8988T (cell line): ENCODE data around the gene LAMA3.
"Not testable (repeated sequence)": the region's sequence is repeated elsewhere in the genome, so short reads cannot be mapped to it uniquely, and the experiment has no call there.

ENCODE experiments used
- DNase-seq: peaks from one replicate; pipeline ENCODE4 v3.0.0; 2011

The LAMA3 gene

DNA sequence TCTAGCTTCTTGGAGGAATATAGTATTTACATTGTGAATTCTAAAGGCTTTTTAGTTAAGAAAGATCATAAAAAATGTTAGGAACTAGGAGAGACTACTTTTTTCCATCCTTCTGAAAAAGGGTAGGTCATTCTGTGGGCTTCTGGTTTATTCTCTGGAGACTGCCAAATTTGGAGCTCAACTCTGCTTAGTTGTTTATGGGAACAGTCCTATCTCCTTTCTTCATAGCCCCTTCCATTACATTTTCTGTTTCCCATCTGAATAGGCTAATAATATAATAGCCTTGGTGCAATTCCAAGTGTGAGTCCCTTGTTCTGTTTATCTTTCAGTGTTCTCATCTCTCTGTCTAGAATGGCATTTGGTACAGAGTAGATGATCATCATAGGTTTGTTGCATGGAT lies 15.6 kb downstream of the LAMA3 start:
- no peak for DNase-seq

DNA sequence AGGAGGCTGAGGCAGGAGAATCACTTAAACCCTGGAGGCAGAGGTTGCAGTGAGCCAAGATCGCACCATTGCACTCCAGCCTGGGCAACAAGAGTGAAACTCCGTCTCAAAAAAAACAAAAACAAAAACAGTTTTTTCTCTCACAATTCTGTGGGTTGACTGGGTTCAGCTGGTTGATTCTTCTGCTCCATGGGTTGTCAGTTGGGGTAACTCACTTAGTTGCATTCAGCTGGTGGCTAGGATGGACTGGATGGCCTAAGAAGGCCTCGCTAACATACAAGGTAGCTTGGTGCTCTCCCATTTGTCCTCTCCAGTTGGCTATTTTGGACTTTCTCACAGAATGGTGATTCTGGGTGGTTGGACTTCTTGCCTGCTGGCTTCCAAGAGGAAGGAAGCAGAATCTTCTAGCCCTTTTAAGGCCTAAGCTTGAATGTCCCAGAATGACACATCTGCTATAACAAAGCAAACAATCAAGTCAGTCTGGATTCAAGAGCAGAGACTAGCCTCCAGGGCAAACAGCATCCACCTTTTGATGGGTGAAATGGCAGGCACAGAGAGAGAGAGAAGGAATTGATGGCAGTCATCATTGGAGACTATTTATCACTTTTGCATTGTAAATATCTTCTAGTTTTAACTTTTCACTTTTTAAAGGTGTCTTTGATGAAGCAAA lies 17.9 kb downstream of the LAMA3 start:
- DNase-seq = no peak

DNA sequence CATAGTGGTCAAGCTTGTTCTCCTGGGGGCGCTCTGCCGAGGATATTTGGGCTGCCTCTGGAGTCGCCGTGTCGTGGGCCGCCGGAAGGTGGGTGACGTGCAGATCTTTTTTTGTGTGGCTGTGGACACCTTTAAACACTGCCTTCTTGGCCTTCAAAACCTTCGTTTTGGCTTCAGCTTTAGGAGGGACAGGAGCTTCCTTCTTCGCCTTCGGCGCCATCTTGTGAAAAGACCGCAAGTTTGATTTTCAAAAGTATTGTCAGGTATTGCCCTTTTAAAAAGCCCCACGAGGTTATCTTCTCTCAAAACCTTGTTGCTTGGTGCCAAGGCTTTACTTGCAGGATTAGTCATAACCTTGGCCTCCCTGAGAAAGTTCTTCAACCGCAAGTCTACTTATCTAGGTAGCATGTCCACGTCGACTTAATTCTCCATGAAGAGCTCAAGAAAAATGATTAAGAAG lies 20.8 kb downstream of the LAMA3 start:
- no peak for DNase-seq

DNA sequence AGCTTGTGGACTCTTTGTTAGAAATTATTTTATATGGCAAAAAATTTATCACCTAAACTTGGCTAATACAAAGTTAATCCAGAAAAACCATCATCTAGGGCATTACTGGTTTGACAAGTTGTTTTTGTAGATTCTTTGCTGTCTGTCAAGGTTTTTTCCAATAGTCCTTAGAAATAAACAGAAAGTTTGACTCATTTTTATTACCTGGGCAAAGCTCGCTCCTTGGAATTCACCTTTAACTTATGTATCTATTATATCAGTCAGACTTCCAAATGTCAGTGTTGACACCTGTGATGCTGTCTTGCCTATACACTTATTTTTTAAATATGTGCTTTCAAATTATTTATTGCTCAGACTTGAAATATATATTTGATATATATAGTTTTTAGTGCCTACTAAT lies 21.7 kb downstream of the LAMA3 start:
- no peak for DNase-seq

DNA sequence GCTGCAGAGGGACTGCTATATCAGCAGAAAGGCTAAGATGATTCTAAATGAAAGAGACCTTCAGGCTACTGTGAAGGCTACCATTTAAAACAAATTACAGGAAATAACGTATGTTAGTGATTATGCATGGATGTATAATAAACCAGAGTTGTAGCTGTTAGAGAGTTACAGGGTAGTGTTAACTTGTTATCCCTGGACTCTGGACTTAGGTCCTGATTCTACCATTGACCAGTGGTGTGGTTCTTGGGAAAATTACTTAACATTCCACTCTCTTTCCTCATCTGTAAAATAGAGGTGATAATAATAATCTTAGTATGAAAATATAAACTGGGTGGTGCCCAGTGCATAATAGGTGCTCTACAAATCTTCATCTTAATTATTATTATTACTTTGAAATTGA lies 22.2 kb downstream of the LAMA3 start:
- DNase-seq = no peak

- no peak for DNase-seq
Measured at GRCh38 chr18:23712445-23712844, 23.2 kb downstream of the LAMA3 start.

- DNase-seq = no peak
Measured at GRCh38 chr18:23714576-23714975, 25.3 kb downstream of the LAMA3 start.

DNA sequence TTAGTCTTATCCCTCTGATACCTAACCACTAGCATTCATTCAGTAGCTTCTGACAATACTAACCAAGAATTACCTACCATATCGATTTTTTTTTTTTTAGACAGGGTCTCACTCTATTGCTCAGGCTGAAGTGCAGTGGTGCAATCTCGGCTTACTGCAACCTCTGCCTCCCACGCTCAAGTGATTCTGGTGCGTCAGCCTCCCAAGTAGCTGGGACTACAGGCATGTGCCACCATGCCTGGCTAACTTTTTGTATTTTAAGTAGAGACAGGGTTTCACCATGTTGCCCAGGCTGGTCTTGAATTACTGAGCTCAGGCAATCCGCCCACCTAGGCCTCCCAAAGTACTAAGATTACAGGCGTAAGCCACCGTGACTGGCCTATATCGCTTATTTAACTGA lies 26.8 kb downstream of the LAMA3 start:
- DNase-seq = not testable (repeated sequence)

- no peak for DNase-seq
Measured at GRCh38 chr18:23716516-23716915, 27.3 kb downstream of the LAMA3 start.

DNA sequence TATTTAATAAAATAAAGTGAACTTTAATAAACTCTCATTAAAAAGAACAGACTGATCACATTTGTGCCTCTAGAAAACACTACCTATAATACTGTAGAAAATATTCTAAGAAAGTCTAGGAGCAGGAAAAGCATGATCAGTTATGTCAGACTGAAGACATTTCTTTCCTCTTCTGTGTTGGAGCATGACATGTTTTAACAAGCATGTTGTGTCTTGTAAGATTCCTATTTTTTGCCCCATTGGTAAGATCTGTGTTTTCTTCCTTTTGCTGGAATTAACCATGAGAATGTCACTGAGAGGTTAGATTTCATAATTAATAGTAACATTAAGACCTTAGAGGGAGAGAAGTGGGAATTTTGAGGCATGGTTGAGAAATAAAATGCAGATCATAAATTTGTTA lies 27.7 kb downstream of the LAMA3 start:
- no peak for DNase-seq

- no peak for DNase-seq
Measured at GRCh38 chr18:23718243-23718720, 29.0 kb downstream of the LAMA3 start.

GRCh38 chr18:23718731-23719130 lies 29.5 kb downstream of the LAMA3 start:
- DNase-seq = no peak

- DNase-seq = peak; percentile 94
Measured at GRCh38 chr18:23719634-23720201, 30.5 kb downstream of the LAMA3 start.

- no peak for DNase-seq
Measured at GRCh38 chr18:23721696-23722480, 32.6 kb downstream of the LAMA3 start.

GRCh38 chr18:23722646-23723045 lies 33.4 kb downstream of the LAMA3 start:
- DNase-seq = no peak

DNA sequence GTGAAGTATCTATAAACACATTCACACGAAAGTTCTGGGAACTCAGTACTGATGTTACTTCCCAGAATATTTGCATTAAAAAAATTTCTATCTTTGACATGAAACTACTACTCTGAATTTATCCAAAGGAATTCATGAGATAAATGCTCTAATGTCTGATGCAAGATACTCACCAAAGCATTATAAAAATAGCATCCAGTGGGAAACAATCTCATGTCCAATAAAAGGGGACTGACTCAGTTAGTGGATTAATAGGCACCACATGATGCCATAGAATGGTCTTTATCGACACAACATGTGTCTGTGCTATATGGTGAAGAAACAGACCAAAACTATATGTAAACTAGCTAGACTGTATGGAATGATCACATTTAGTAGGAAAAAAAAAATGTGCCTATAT lies 33.9 kb downstream of the LAMA3 start:
- DNase-seq = no peak

DNA sequence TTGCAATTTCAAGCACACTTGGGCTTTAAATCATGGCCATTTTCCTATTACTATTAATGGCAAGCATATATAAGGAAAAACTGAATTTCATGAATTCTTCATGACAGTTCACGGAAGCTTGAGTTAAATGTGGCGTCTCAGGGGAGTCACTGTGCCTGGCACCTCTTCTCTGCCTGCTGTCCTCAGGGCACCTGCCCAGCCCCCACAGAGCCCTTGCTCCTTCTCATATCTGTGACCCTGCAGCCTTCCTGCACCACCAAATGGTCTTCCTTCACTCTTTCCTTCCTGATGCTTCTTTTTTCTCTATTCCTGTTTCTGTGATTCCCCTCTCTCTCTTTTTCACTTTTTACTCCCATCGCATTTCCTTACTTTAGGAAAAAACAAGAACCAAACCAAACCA lies 35.4 kb downstream of the LAMA3 start:
- DNase-seq = no peak

DNA sequence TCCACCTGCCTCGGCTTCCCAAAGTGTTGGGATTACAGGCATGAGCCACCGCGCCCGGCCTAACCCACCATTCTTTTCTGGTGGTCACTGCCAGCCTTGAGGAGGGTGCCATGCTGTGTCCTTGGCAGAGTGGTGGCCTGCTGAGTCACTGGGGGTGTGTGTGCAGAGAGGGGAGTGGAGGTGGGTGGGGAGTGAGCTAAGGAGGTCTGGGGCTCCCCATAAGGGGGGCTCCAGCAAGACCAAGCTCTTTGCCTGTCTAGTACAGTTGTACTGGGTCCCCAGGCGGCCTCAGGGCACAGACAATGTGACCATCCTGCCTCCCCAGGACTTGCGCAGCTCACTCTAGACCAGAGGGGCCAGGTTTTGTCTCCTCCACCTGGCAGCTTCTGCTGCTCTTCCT lies 36.1 kb downstream of the LAMA3 start:
- no peak for DNase-seq

DNA sequence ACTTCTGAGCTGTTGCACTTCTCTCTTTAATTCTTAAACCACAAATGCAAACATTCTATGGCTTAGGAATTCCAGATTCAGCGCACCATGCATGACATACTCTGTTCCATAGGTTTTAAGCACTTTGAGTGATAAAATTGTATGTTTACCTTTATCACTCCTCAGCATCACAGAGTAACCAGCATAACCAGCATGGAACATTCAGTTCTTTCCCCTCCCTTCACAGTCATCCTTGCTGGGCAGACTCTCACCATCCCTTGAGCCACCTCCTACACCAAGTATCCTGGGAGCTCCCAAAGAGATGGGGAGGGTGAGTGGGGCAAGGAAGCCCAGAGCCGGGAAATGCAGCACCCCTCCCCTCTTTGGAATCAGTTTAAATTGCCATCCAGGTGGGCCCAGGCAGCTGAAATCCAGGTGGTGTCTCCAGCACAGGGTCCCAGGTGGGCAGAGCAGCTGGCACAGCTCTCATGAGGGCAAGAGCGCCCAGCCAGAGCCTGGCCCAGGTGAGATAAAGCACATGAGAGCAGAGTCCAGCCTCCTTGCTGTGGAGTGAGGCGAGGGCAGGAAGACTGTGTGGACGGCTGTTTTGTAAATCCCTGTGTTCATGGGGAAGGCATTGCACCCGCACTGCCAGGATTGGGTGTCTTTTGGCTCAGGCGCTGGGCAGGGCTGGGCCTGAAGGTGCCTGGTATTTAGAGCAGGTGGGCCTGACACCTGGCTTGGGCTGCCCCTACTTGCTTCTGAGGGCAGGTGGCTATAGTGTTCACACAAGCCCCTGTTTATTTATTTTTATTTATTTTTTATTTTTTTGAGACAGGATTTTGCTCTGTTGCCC lies 36.8 kb downstream of the LAMA3 start:
- DNase-seq = no peak

DNA sequence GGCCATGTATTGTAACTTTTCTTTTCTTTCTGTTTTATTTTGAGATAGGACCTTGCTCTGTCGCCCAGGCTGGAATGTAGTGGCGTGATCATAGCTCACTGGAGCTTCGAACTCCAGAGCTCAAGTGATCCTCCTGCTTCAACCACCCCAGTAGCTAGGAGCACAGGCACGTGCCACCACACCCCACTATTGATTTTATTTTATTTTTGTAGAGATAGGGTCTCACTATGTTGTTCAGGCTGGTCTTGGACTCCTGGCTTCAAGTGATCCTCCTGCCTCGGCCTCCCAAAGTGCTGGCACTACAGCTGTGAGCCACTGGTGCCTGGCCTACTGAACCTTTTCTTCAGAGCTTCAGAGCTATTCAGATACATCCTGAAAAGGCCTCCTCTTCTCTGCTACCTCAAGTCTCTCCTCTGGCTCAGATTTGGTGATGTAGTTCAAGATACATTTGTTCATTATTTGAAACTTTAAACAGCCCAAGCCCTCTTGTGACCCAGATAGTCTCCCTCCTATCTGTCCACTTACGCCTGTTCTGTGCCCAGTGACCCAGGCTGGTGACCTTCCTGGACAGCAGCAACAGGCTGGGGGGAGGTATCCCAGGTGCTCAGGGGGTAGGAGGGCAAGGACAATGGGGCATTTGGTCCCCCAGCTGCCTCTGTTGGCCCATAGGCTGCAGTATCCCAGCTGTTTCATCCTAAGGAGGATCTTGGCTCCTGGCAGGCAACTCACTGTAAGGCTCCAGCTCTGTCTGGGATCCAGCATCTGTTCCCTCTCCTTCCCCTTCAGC lies 38.6 kb downstream of the LAMA3 start:
- DNase-seq = no peak

DNA sequence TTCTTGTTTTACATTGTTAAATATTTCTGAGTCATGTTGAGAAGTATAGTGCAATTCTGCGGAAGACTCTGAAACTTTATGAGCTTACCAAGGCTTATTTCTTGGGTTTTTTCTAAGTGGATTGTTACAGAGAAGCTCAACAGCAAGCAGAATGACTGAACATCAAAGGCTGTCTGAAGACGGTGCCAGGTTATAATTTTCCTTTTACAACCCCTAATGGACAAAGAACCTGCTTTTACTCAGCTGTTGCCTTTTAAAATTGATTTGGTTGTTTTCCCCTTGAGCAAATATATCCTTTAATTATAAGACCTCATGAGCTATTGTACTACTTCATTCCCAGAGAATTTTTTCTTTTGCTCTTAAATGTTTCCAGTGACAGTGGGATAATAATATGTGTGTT lies 41.6 kb downstream of the LAMA3 start:
- DNase-seq = no peak

DNA sequence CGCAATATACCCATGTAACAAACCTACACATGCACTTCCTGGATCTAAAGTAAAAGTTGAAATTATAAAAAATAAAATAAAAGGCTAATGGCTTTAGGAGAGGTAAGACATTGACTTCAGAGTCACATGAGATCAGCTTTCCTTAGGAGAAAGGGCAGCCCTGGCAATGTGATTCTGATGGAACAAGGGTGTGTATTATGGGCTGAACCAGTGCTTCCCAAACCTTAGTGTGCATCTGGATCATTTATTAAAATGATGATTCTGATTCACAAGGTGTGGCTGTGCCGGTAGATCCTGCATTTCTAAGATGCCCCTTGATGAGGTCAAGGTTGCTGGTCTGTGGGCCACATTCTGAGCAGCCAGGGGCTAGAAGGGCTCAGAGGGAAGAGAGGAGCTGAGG lies 42.6 kb downstream of the LAMA3 start:
- no peak for DNase-seq
